SKM-1 (cell line): ENCODE measurements around the gene GPR35.

Source experiments
- DNase-seq: peaks from one replicate; lab custom pipeline; 2025; ENCODE audit not compliant: unreplicated experiment; lab: John Stamatoyannopoulos, UW

Gene GPR35, protein sequence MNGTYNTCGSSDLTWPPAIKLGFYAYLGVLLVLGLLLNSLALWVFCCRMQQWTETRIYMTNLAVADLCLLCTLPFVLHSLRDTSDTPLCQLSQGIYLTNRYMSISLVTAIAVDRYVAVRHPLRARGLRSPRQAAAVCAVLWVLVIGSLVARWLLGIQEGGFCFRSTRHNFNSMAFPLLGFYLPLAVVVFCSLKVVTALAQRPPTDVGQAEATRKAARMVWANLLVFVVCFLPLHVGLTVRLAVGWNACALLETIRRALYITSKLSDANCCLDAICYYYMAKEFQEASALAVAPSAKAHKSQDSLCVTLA

DNA sequence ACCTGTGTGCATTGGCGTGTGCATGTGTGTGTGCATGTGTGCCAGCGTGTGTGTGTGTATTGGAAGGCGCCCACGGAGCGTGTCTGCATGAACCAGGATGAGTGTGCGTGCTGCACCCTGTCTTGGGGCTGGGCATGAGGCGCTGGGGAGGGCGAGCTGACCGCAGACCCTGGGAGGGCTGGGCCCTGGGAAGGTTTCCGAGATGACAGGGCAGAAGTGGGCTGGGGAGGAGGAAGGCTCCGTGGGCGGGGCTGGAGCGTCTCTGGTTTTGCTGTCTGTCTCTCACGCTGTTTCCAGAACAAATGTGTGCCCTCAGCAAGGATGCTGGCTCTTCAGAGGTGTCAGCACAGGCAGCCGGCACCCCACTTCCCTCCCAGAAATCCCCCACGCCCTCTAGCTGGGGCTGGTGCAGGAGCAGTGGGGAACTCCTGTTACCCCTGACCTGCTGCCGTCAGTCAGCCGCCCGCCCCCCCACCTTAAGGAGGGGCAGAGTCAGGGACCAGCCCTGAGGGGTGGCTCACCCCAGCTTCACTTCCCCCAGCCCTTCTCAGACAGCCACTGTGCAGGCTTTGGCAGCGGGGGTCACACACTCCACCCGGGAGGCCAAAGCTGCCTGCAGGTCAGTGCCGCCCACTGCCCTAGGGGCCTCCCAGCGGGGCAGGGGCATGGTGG is at the start of gene GPR35:
TSS of gene GPR35 (plus strand) at position 531 of the 672 bp plus-strand sequence. CDS start 4,473 bp downstream, outside the sequence.
- DNase-seq: peak; percentile 94

DNA sequence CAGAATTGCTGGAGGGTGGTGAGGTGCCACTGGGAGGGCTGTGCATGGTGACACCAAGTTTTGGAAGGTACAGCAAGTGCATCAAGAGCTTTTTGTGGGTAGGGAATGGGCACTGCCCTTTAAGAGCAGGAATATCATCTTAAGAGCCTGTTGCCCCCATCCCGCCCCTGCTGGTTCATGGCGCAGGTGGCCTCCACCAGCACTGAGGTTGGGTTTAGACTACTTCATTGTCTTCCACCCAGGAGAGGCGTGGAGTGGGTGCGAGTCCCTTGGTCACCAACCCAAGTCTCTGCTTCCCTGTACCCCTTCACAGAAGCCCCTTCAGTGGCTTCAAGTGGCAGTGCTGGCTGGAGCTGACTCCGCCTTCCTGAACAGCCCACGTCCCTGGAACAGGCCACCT is 49.2 kb upstream of the GPR35 start:
- DNase-seq: no peak

DNA sequence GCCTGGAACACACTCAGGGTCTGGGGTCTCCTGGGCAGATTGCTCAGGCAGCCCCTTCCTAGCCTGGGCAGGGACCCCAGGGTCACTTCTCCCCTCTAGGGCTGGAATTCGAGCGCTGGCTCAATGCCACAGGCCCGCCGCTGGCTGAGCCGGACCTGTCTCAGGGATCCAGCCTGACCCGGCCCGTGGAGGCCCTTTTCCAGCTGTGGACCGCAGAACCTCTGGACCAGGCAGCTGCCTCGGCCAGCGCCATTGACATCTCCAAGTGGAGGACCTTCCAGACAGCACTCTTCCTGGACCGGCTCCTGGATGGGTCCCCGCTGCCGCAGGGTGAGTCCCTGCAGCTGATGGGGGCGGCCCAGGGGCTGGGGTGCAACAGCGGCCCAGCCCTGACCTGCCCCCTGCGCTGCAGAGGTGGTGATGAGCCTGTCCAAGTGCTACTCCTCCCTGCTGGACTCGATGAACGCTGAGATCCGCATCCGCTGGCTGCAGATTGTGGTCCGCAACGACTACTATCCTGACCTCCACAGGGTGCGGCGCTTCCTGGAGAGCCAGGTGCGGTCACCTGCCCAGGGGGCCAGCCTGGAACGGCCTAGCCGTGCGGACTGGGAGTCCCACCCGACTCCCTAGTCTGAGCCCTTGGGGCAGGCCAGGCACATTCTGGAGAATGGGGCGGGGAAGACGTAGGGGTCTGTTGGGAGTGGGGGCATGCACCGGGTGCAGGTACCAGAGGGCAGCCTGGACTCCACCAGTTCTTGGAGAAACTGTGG is 48.7 kb upstream of the GPR35 start:
- DNase-seq: no peak

DNA sequence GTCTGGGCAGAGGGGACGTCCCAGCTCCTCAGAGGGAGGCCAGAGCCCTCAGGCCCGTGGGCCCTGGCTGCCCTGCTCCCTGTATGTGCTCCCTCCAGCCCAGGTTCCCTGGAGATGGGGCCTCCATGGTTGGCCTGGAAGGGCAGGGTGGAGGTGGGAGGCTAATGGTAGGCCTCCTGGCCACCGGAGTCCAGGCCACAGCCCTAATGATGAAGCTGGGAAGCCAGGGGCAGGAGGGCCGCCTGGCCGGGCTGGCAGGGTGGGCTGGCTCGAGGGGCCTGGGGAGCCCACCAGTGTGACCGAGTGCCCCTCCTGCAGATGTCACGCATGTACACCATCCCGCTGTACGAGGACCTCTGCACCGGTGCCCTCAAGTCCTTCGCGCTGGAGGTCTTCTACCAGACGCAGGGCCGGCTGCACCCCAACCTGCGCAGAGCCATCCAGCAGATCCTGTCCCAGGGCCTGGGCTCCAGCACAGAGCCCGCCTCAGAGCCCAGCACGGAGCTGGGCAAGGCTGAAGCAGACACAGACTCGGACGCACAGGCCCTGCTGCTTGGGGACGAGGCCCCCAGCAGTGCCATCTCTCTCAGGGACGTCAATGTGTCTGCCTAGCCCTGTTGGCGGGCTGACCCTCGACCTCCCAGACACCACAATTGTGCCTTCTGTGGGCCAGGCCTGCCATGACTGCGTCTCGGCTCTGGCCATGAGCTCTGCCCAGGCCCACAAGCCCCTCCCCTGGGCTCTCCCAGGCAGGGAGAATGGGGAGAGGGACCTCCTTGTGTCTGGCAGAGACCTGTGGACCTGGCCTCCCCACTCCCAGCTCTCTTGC is 47.8 kb upstream of the GPR35 start:
- no peak for DNase-seq

DNA sequence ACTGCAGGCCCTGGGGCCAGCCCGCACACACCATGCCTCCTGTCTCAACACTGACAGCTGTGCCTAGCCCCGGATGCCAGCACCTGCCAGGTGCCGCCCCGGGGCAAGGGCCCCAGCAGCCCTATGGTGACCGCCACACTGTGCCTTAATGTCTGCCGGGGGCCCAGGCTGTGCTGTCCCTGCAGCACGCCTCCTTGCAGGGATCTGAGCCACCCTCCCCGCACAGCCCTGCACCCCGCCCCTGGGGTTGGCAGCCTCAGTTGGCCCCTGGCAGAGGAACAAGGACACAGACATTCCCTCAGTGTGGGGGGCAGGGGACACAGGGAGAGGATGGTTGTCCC is 47.2 kb upstream of the GPR35 start:
- no peak for DNase-seq

DNA sequence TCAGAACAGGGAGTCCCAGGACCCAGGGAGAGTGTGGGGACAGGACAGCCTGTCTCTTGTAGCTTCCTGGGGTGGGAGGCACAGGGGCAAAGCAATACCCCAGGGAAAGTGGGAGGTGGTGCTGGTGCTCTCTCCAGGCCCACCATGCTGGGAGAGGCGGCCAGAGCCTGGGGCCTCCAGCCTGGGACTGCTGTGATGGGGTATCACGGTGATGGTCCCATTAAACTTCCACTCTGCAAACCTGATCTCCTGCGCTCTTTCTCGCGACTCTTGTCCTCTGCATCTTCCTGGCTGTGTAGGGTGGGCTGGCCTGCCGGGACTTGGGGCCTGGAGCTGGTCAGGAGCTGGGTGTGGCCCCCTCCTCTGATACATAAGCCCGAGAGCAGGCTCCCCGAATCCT is 46.8 kb upstream of the GPR35 start:
- DNase-seq: no peak

DNA sequence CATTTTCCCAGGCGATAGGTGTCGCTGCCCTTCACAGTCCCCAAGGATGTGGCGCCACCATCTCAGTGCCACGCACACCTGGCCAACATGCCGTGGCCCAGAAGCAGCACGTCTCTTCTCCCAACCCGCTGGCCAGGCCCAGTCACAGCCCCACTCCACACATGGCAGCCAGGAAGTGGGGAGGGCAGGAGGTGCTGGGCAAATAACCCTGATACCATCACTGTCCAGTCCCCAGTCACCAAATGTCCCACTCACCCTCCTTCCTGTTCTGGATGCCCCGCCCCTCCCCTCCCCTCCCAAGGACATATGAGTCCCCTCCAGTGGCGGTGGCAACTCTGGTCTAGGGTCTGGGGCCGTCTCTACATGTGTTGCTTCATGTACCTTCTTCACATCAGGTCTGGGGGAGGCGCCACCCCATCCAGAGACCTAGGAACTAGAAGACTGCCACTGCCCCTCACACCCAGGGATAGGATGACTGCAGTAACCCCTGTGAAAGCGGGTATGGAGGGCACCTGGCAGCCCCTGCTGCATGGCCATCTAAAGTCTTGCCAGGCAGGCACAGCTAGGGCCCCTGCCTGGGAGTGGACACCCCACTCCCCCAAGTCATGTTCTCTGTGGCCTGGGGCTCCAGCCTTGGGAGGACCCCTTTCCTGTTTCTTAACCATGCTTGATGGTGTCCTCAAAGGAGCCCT is 46.1 kb upstream of the GPR35 start:
- no peak for DNase-seq

DNA sequence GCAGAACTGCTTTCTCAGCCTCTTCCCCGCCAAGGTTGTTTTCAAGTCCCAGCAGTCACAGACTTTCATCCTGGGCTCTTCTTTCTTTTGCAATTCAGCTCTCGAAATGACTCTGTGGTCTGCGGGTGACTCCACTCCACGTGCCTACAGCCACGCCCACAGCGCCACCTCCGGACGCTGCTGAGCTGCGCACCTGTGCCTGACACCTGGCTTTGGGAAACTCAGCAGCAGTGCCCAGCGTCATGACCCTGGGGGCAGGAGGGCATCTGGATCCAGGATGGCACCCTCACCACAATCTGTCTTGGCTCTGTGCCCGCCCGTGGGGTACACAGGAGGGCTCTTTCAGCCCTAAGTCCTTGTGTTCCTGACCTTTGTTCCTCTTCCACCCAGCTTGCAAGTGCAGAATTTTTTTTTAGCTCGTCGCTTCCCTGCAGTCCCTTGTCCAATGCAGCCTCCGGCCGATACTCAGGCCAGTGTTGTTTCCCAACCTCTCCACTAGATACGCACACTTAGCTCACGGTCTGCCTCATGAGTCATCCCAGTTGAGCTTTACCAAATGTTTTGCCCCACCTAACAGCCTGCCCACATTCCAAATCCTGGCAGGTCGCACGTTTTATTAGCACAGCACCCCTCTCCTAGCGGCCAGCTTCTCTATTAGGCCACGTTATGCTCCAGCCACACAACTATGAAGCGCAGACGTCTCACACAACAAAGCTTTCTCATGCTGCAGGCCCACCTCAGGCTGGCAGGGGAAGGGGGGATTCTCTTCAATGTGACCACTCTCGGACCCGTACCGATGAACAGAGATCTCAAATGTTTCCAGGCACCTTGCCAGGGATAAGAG is 45.3 kb upstream of the GPR35 start:
- DNase-seq: peak; percentile 88

DNA sequence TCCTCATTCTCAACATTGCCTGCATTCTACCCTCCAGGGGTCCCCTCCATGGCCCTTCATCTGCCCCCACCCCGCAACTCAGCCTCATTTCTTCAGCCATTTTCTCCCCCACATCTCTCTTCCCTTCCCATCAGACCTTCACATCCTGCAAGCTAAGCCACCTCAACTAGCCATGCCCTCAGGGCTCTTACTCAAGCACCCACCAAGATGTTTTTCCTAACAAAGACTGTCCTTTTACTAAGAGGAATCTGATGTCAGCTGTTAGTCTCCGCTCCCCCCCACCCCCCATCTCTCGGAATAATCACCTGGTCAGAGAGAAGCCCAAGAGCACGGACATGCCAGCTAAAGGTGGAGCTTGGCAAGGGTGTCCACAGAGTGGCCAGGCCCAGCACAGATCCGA is 43.5 kb upstream of the GPR35 start:
- no peak for DNase-seq

DNA sequence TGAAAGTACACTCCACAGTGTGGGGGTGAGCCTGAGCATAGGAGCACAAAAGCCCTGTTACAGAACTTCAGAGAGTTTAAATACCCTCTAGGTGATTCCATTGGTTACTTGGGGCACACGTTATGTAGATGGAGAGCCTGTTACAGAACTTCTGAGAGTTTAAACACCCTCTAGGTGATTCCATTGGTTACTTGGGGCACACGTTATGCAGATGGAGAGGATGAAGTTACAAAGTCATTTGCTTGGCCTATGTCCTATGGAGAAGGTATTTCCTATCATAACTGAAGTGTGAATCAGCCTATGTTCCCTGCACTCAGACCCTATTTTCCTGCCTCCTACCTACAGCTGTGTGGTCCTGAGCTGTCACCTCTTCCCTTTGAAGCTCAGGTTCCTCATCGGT is 42.5 kb upstream of the GPR35 start:
- DNase-seq: no peak

DNA sequence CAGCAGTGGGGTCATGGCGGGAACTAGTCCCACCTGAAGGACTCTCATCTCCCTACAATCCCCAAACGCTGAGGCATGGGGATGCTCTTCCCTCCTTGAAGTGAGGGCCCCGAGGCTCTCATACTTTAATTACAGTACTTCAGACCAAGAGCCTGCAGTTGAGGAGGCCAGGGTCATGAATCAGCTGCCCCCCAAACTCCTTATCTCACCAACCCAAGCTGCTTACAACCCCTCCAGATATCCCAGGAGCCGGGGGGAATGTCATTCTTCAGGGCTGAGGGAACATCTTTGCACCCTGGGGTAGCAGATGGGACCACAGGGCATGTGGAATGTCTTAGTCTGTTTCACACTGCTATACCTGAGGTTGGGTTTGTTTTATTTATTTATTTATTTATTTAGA is 41.5 kb upstream of the GPR35 start:
- DNase-seq: no peak

DNA sequence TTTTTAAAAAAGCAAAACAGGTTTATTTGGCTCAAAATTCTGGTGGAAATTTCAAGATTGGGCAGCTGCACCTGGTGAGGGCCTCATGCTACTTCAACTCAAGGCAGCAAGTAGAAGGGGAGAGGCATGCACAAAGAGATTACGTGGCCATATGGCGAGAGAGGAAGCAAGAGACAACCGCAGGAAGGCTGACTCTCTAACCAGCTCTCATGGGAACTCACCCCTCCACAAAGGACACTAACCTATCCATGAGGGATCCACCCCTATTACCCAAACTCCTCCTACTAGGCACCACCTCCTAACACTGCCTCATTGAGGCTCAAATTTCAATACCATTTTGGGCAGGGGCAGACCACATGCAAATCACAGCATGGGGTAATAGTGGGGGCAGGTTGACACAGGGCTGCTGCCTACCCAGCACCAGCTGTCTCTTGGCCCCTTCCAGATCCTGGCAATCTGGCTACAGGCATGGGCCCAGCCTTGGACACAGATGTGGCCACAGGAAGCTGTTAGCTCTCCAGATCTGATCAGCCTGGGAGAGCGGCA is 40.7 kb upstream of the GPR35 start:
- DNase-seq: peak; percentile 38

DNA sequence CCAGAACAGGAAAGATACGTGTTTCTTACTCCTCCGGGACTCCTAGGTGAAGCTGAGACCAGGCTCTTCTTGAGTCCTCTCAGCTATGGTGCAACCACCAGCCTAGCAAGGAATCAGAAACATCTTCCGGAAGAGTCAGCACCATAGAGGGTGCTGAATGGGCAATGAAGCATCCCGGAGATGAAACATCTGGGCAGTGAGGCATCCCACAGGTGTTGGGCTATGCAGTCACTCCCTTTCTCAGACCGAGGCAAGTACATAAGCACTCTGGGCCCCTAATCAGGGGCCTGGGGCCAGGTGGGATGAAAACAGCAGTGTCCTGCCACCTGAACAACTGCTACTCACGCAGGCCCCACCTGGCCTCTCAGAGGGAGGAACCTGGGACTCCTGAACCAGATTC is 40.2 kb upstream of the GPR35 start:
- DNase-seq: no peak

DNA sequence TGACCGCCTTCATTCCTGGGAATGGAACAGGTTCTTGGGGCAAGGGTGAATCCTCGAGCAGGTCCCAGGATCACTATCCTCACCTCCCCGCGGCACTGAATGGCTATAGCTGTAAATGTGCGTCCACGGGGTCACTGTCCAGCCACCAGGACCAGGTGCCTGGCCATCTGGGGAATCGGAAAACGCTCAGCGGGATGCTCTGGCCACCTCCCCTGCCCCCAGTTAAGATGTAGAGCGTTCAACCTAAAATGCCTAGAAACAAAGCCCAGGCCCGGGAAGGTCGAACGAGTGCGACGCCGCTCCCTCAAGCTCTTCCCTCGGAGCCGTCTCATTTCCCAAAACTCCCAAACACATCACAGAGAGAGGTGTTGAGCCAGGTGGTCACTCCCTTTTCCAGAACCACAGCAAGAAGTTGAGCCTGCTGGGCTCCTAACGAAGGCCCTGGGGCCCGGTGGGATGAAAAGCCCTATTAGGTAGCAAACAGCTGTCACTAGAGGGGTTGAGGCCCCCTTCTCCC is 39.5 kb upstream of the GPR35 start:
- no peak for DNase-seq

DNA sequence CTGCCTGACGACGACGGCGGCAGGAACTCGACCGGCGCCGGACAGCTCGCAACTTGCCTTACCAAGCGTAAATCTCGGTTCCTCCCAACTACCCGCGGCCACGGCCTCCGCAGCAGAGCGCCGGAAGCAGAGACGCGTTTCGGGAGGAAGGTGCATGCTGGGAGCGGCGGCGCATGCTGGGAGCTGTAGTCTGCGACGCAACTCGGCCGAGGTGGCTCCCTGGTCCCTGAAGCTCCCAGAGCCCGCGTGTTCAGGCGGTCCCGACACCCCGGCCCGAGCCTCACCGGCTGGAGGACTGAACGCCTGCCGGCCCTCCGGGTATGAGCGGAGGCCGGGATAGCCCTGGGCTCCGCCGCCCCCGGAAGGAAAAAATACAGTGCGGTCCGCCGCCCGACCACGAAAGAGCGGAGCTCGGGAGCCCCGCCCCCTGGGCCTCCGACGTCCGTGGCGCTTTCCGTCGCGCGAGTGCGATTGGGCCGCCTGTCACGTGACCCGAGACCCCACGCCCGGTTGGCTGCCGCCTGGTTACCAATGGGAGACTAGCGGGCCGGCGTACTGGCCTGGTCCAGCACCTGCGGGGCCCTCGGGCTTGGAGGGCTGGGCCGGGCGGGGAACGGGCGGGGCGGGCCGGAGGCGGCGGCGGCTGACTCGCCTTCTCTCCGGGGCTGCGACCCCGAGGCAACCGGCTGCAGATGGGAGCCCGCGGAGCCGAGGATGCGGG is 38.9 kb upstream of the GPR35 start, which contains the start of gene CAPN10:
TSS of gene CAPN10 (plus strand) at position 537 of the 721 bp plus-strand sequence. CDS start at position 715, 178 bp downstream.
- DNase-seq: peak; percentile 90

DNA sequence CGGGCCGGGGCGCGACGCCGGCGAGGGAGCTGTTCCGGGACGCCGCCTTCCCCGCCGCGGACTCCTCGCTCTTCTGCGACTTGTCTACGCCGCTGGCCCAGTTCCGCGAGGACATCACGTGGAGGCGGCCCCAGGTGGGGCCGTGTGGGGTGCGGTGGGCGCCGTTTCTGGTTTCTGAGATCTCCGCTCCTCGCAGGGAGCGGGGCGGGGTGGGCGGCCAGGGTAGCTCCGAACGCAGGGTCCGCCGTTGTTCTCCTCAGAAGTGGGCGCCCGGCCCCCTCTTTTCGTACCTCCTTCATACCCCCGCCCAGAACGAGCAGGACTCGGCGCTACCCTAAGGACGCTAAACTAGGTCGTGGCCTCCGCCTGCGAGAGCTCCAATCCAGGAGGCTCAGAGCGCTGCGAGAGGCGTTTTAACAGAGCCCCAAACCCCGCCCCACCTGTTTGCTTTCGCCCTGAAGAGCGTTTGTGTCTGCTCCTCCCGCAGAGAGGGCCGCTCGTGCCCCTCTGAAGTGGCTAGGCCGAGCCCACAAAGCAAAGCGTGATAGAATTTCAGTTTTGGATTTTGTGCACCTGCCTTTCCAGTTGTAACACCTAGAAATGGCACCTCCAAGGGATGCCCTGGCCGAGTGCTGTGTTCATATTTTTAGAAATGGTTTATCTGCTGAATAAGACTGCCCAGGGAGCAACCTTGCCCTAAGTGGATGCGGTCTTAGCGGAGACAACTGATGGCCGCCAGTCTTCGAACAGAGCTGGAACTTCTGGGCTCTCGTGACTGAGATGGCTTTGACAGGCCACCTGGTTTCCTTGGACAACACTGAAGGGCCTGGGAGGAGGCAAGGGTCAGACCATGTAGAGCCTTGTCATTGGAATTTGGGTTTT is 38.1 kb upstream of the GPR35 start:
- no peak for DNase-seq

DNA sequence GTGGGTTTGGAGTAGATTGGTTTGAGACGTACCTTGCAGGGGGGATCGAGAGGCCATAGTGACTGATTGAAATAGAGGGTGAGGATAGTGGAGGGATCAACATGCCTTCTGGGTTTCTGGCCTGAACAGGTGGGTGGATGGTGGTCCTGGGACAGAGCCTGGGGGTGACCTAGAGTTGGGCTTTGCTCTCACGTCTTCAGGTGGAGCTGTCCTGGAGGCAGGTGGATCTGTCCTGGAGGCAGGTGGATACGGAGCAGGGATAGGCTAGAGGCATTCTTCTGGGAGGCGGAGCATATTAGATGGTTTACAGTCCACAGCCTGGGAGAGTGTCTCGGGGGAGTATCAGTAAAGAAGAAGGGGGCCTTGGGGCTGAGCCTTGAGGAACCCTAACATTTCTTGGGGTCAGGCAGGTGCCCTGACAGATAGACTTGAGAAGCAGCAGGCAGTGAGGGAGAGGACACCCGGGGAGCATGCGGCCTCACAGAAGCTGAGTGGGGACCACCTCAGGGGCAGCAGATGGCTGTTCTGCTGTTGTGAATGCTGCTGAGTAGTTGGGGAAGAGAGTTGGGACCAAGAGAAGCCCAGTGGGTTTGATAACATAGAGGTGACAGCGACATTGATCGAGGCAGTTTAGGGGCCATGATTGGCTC is 37.1 kb upstream of the GPR35 start:
- DNase-seq: no peak
